GM12878 (cell line): Measurements from ENCODE around the gene PGAP3. TPM values are rescaled to one million over a fixed set of nuclear protein-coding genes. Genes with fewer than 3 reads are reported as not detected.

ENCODE experiments used
- ATAC-seq: fragments of 200-7000 bp; cut with Tn5 transposase; 3 replicates; pipeline ENCODE4 v1.9.1; 2020; ENCODE audit warnings: mild to moderate bottlenecking, moderate library complexity
- BruUV-seq: library from RNA; stranded (reverse); fragments of 400-500 nt; replicated peaks from 2 replicates; lab custom pipeline; 2021; lab: Mats Ljungman, UMichigan
- CTCF ChIA-PET: fragments of 300-600 bp; sonication (Branson Sonifier 250); formaldehyde crosslinking; extraction: SDS; loops from one replicate; lab custom pipeline; 2021; ENCODE audit warnings: inconsistent platforms; lab: Yijun Ruan, JAX
- POLR2A ChIA-PET: fragments of 350-600 bp; formaldehyde crosslinking; extraction: SDS; loops from one replicate; lab custom pipeline; 2021; ENCODE audit warnings: inconsistent platforms; lab: Charles Lee
- RAD21 ChIA-PET: fragments of 300-600 bp; sonication (Branson Sonifier 250); formaldehyde crosslinking; loops from one replicate; lab custom pipeline; 2023; ENCODE audit warnings: antibody characterized with exemption; ENCODE audit not compliant: unreplicated experiment; lab: Charles Lee
- SMC1A ChIA-PET: fragments of 300-600 bp; sonication (Branson Sonifier 250); formaldehyde crosslinking; loops from one replicate; lab custom pipeline; 2023; ENCODE audit not compliant: unreplicated experiment, uncharacterized antibody; lab: Charles Lee
- DNase-seq: peaks from one replicate; pipeline ENCODE4 v3.0.0-alpha.2; 2011; ENCODE audit warnings: low read depth, low spot score
- FAIRE-seq: peaks from 3 replicates; lab custom pipeline; 2011; peaks lifted over from hg19 to GRCh38; lab: Jason Lieb, UNC
- H2AFZ ChIP-seq: 2 replicates; pipeline ENCODE4 v1.6.0; 2011; ENCODE audit warnings: low read depth, low read length, control low read depth; ENCODE audit not compliant: control insufficient read depth
- H3K27ac ChIP-seq: 2 replicates; pipeline ENCODE4 v1.5.1; 2011; ENCODE audit warnings: control low read depth; ENCODE audit not compliant: control insufficient read depth, insufficient read depth
- H3K27me3 ChIP-seq, 2 experiments: replicated peaks in 1 of 2; 2 replicates each; pipeline versions ENCODE4 v1.6.0 to v1.6.1; 2011; ENCODE audit warnings: low read length in 1 of 2; ENCODE audit not compliant: control insufficient read depth in 2 of 2, insufficient read depth in 2 of 2
- H3K36me3 ChIP-seq, 2 experiments: 2 replicates each; pipeline ENCODE4 v1.5.1; 2011; ENCODE audit warnings: low read length in 1 of 2; ENCODE audit not compliant: control insufficient read depth in 2 of 2, insufficient read depth in 2 of 2
- H3K4me1 ChIP-seq: 2 replicates; pipeline ENCODE4 v1.6.1; 2011; ENCODE audit warnings: mild to moderate bottlenecking, low read length, moderate library complexity, mixed read lengths; ENCODE audit not compliant: control insufficient read depth, insufficient read depth
- H3K4me2 ChIP-seq: 2 replicates; pipeline ENCODE4 v1.6.0; 2011; ENCODE audit warnings: control low read depth; ENCODE audit not compliant: control insufficient read depth, insufficient read depth
- H3K4me3 ChIP-seq: fragments of 200-600 bp; sonication (generic); 2 replicates; pipeline ENCODE4 v1.5.1; 2016
- H3K79me2 ChIP-seq: 2 replicates; pipeline ENCODE4 v1.6.0; 2011; ENCODE audit warnings: low read length; ENCODE audit not compliant: control insufficient read depth, insufficient read depth
- H3K9ac ChIP-seq: 2 replicates; pipeline ENCODE4 v1.8.0; 2011; ENCODE audit warnings: low read length, control low read depth, mixed read lengths; ENCODE audit not compliant: control insufficient read depth, insufficient read depth
- H3K9me3 ChIP-seq: replicated peaks from 3 replicates; pipeline ENCODE4 v1.5.1; 2011; ENCODE audit warnings: mild to moderate bottlenecking, low read length; ENCODE audit not compliant: control insufficient read depth, insufficient read depth
- H4K20me1 ChIP-seq: 2 replicates; pipeline ENCODE4 v1.6.0; 2011; ENCODE audit not compliant: control insufficient read depth, insufficient read depth
- CEBPB ChIP-seq, 2 experiments: fragments of 150-350 bp in 1 of 2; IDR thresholded peaks; 2 replicates each; pipeline ENCODE4 v1.6.1; 2012 to 2014; ENCODE audit warnings: low read depth in 2 of 2, low read length in 2 of 2, borderline replicate concordance in 1 of 2, inconsistent platforms in 1 of 2
- CREM ChIP-seq: IDR thresholded peaks from 2 replicates; pipeline ENCODE4 v1.6.1; 2014; ENCODE audit warnings: antibody characterized with exemption, low read depth
- DPF2 ChIP-seq: fragments of 450-650 bp; IDR thresholded peaks from 2 replicates; pipeline ENCODE4 v1.6.1; 2017; ENCODE audit warnings: mild to moderate bottlenecking
- FOXK2 ChIP-seq: fragments of 450-650 bp; IDR thresholded peaks from 2 replicates; pipeline ENCODE4 v1.6.1; 2017; ENCODE audit warnings: mild to moderate bottlenecking, moderate library complexity
- MEF2B ChIP-seq: fragments of 450-650 bp; IDR thresholded peaks from 2 replicates; pipeline ENCODE4 v1.6.1; 2018; ENCODE audit warnings: mild to moderate bottlenecking, moderate library complexity; ENCODE audit not compliant: partially characterized antibody, poor library complexity, severe bottlenecking
- WGBS: methylation state at CpG from one replicate; pipeline ENCODE4 v1.1.6; 2016; ENCODE audit warnings: low lambda C conversion rate; ENCODE audit not compliant: insufficient replicate concordance, insufficient coverage; ENCODE audit errors: missing lambda C conversion rate; 5-methylcytosine and 5-hydroxymethylcytosine counted together
- in situ Hi-C: fragments of 300-500 bp; cut with MboI; formaldehyde crosslinking; loops from 9 replicates; pipeline ENCODE4 v1.14.3; 2018; ENCODE audit warnings: mixed read lengths
- intact Hi-C: fragments of 100-400 bp; cut with micrococcal nuclease; formaldehyde crosslinking; loops from one replicate; pipeline ENCODE4 v1.14.2; 2022; ENCODE audit not compliant: unreplicated experiment
- polyA plus RNA-seq, 11 experiments: library from polyadenylated mRNA; depleted of rRNA in 4 of 11; unstranded in 6 of 11; stranded (reverse) in 5 of 11; fragments of >200 nt; fragmentation: Nextera tagmentation in 4 of 11; fragmentation: Illumina TruSeq in 1 of 11; extraction: Ambion mirVana in 4 of 11; extraction: Trizol in 1 of 11; gene quantifications; 1 replicate in 1 of 11; 2 replicates in 10 of 11; pipeline versions ENCODE4 v1.2.1 to v1.2.3, GENCODE V29; 2011 to 2016; ENCODE audit warnings: inconsistent platforms in 2 of 11, missing spikeins in 2 of 11, low read depth in 1 of 11
- total RNA-seq, 4 experiments: library from RNA; depleted of rRNA in 3 of 4; stranded (reverse); fragments of >200 nt in 3 of 4; fragmentation: Illumina TruSeq in 1 of 4; extraction: Trizol in 1 of 4; gene quantifications; 2 replicates each; pipeline versions ENCODE4 v1.2.1 to v1.2.3, GENCODE V29; 2013 to 2021
- TF ChIP-seq, protein P1 (sequence below): fragments of 450-650 bp; IDR thresholded peaks from 2 replicates; pipeline ENCODE4 v1.6.1; 2016; ENCODE audit warnings: mild to moderate bottlenecking

The PGAP3 gene
- total and polyA plus RNA-seq, 10 of the 15 experiments (the other 5 are each of a cell fraction or from before 2014, with no cell fraction given), result 0.21 to 10.0 (median 5.3) TPM

DNA sequence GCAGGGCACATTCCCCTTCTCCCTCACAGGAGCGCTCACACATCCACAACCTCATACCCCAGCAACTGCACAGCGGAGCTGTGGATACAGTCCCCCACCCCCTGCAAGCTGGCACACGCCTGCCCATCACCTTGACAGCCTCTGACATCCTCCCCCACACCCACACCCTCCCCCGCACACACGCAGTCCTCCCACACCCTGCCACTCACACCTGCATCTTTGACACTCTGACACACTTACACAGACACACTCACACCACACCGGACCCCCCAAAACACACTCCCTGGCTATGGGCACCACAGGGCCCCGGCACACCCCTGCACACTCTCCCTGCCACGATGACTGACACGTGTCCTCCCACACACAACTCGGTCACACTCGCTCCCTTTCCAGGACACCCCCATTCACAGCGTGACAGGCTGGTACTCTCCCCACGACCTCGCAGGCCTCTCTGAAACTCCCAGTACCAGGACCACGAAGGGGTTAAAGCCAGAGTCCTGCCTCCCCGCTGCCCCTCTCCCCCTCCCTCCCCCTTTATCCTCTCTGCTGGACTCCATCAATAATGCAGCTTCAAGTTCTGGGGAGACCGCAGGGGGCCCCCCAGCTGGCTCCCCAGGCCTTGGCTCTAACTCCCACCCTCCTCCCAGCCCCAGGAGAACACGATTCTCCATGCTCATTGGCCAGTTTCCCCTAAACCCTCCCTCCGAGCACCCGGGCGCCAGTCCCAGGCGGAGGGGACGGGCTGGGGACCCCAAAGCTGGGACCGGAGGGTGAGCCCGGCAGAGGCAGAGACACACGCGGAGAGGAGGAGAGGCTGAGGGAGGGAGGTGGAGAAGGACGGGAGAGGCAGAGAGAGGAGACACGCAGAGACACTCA, 61.4 kb downstream of the PGAP3 start, which contains the start of gene PPP1R1B:
Gene PPP1R1B (plus strand): TSS at position 782 of the 876 bp plus-strand sequence. CDS start 441 bp downstream, outside the sequence.
- intact Hi-C loops, result no loop called here
- in situ Hi-C loops, result no loop called here
- no peak for DNase-seq
- ChIA-PET CTCF (interaction anchor here (5.7 to 8.9 kb wide), 3 partner anchors 11 to 354 kb away, joined by 54 to 225 read pairs (median 114); partner anchors contain the start of genes PNMT, PSMD3 and STARD3), SMC1A (no interaction called here), RAD21 (no interaction called here), POLR2A (no interaction called here)
- 18% methylated on average over 29 of the region's 29 CpGs for WGBS
- no peak within 1 kb of the TSS for H3K27ac ChIP-seq
- FAIRE-seq, result no peak
- TF ChIP-seq MEF2B (no peak), CEBPB (IDR thresholded peaks at IDR 0.05; ENCODE audit: borderline replicate concordance in 1 of 2, low read depth in 2 of 2, low read length in 2 of 2) (no peak), FOXK2 (no peak), CREM (no peak), DPF2 (no peak)
- TF ChIP-seq, protein P1, sequence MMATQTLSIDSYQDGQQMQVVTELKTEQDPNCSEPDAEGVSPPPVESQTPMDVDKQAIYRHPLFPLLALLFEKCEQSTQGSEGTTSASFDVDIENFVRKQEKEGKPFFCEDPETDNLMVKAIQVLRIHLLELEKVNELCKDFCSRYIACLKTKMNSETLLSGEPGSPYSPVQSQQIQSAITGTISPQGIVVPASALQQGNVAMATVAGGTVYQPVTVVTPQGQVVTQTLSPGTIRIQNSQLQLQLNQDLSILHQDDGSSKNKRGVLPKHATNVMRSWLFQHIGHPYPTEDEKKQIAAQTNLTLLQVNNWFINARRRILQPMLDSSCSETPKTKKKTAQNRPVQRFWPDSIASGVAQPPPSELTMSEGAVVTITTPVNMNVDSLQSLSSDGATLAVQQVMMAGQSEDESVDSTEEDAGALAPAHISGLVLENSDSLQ, result peak; percentile 75
- no peak within 1 kb of the TSS for H3K4me3 ChIP-seq
- no peak within 1 kb of the TSS for H3K9ac ChIP-seq
- ATAC-seq, result no peak
- no peak within 1 kb of the TSS for H3K4me2 ChIP-seq
- no peaks in the 10 kb centered on the region for H3K36me3 ChIP-seq
- H3K27me3 ChIP-seq, result peaks cover 7 to 8% of the 10 kb centered on the region in 2 experiments
- H3K4me1 ChIP-seq, result peaks cover 5% of the 10 kb centered on the region
- no peak within 1 kb of the TSS for H2AFZ ChIP-seq
- H4K20me1 ChIP-seq, result no peaks in the 10 kb centered on the region
- H3K9me3 ChIP-seq, result no peaks in the 10 kb centered on the region
- no TSS peak for BruUV-seq
- H3K79me2 ChIP-seq, result no peaks in the 10 kb centered on the region
